OCI-LY1 (cell line): Measurements from ENCODE around the gene ASPG.

ENCODE experiments used
- CTCF ChIP-seq: fragments of 200-600 bp; sonication (generic), shearing (Covaris generic); IDR thresholded peaks from 2 replicates; pipeline ENCODE4 v1.5.1; 2017; ENCODE audit warnings: mild to moderate bottlenecking, antibody characterized with exemption, low read length, moderate library complexity, mixed read lengths
- EZH2 ChIP-seq: fragments of 200-600 bp; sonication (generic), shearing (Covaris generic); IDR thresholded peaks from 2 replicates; pipeline ENCODE4 v1.8.0; 2017; ENCODE audit warnings: borderline replicate concordance, mixed run types, mild to moderate bottlenecking, antibody characterized with exemption, low read length, moderate library complexity, mixed read lengths

- TF ChIP-seq CTCF, result no peak
- no peak for TF ChIP-seq EZH2
These were observed 78.0 kb downstream of the ASPG start for GRCh38 chr14:104163541-104163940.
